ENCODE results near the gene SYT11.

Gene SYT11

GRCh38 chr1:155840386-155840785 lies 19.0 kb upstream of the SYT11 start:
- Histone ChIP-seq H3K4me1 (ENCODE audit: low read length) (no peaks in the 10 kb centered on the region), H4K20me1 (ENCODE audit: insufficient read depth, low read length) (0 out of 2 replicates have a peak, but pooled peaks cover 4% of the 10 kb centered on the region), H3K27me3 (replicated peaks; ENCODE audit: insufficient read depth, low read length) (no peaks in the 10 kb centered on the region), H3K9me2 (replicated peaks; ENCODE audit: insufficient read depth, low read length) (no peaks in the 10 kb centered on the region), H3K9me3 (replicated peaks; ENCODE audit: insufficient read depth, low read length) (no peaks in the 10 kb centered on the region), H3K79me2 (ENCODE audit: low read length) (peaks cover 58% of the 10 kb centered on the region), H3K36me3 (replicated peaks; ENCODE audit: insufficient read depth, low read length) (0 out of 2 replicates have a peak, but pooled peaks cover 5% of the 10 kb centered on the region), H3K27ac (ENCODE audit: low read length) (no peak overlapping the region), H3K4me3 (ENCODE audit: low read length) (no peak overlapping the region), H2AFZ (ENCODE audit: low read length) (no peak overlapping the region), H3F3A (ENCODE audit: insufficient read depth, low read length) (no peaks in the 10 kb centered on the region), H3K9ac (ENCODE audit: low read length) (no peak overlapping the region), H3K4me2 (ENCODE audit: low read depth, low read length) (no peak overlapping the region)
- no peak for TF ChIP-seq CTCF (IDR thresholded peaks at IDR 0.05; ENCODE audit: low read length)
- TF ChIP-seq EZH2phosphoT487 (IDR thresholded peaks at IDR 0.05; ENCODE audit: low read length), result no peak
- no peak for TF ChIP-seq EZH2 (optimal IDR thresholded peaks at IDR 0.05; ENCODE audit: low read depth, low read length)
- DNase-seq, result peak; percentile 1

GRCh38 chr1:155844860-155845421 lies 14.4 kb upstream of the SYT11 start:
- Histone ChIP-seq H3K79me2 (ENCODE audit: low read length) (peaks cover 83% of the 10 kb centered on the region), H3F3A (ENCODE audit: insufficient read depth, low read length) (no peaks in the 10 kb centered on the region), H3K4me1 (ENCODE audit: low read length) (no peaks in the 10 kb centered on the region), H3K4me2 (ENCODE audit: low read depth, low read length) (no peak overlapping the region), H3K36me3 (replicated peaks; ENCODE audit: insufficient read depth, low read length) (0 out of 2 replicates have a peak, but pooled peaks cover 5% of the 10 kb centered on the region), H3K27me3 (replicated peaks; ENCODE audit: insufficient read depth, low read length) (no peaks in the 10 kb centered on the region), H3K9me3 (replicated peaks; ENCODE audit: insufficient read depth, low read length) (no peaks in the 10 kb centered on the region), H3K4me3 (ENCODE audit: low read length) (no peak overlapping the region), H3K9ac (ENCODE audit: low read length) (no peak overlapping the region), H3K9me2 (replicated peaks; ENCODE audit: insufficient read depth, low read length) (no peaks in the 10 kb centered on the region), H4K20me1 (ENCODE audit: insufficient read depth, low read length) (0 out of 2 replicates have a peak, but pooled peaks cover 4% of the 10 kb centered on the region), H3K27ac (ENCODE audit: low read length) (no peak overlapping the region), H2AFZ (ENCODE audit: low read length) (no peak overlapping the region)
- TF ChIP-seq CTCF (IDR thresholded peaks at IDR 0.05; ENCODE audit: low read length) (no peak), EZH2phosphoT487 (IDR thresholded peaks at IDR 0.05; ENCODE audit: low read length) (no peak), EZH2 (optimal IDR thresholded peaks at IDR 0.05; ENCODE audit: low read depth, low read length) (no peak)
- no peak for DNase-seq

- no peak overlapping the region for H2AFZ ChIP-seq (ENCODE audit: low read length)
- no peak overlapping the region for H3K4me3 ChIP-seq (ENCODE audit: low read length)
- no peaks in the 10 kb centered on the region for H3K9me3 ChIP-seq (replicated peaks; ENCODE audit: insufficient read depth, low read length)
- H4K20me1 ChIP-seq (ENCODE audit: insufficient read depth, low read length), result 0 out of 2 replicates have a peak, but pooled peaks cover 4% of the 10 kb centered on the region
- H3K4me1 ChIP-seq (ENCODE audit: low read length), result no peaks in the 10 kb centered on the region
- DNase-seq, result no peak
- H3K27me3 ChIP-seq (replicated peaks; ENCODE audit: insufficient read depth, low read length), result no peaks in the 10 kb centered on the region
- no peaks in the 10 kb centered on the region for H3F3A ChIP-seq (ENCODE audit: insufficient read depth, low read length)
- peaks cover 87% of the 10 kb centered on the region for H3K79me2 ChIP-seq (ENCODE audit: low read length)
- TF ChIP-seq EZH2phosphoT487 (IDR thresholded peaks at IDR 0.05; ENCODE audit: low read length) (no peak), EZH2 (optimal IDR thresholded peaks at IDR 0.05; ENCODE audit: low read depth, low read length) (no peak), CTCF (IDR thresholded peaks at IDR 0.05; ENCODE audit: low read length) (no peak)
- H3K36me3 ChIP-seq (replicated peaks; ENCODE audit: insufficient read depth, low read length), result peaks cover 10% of the 10 kb centered on the region; the same call in 1 of the 2 replicates
- no peak overlapping the region for H3K9ac ChIP-seq (ENCODE audit: low read length)
- no peaks in the 10 kb centered on the region for H3K9me2 ChIP-seq (replicated peaks; ENCODE audit: insufficient read depth, low read length)
- H3K4me2 ChIP-seq (ENCODE audit: low read depth, low read length), result no peak overlapping the region
- no peak overlapping the region for H3K27ac ChIP-seq (ENCODE audit: low read length)
Measured at GRCh38 chr1:155847823-155848529, 11.4 kb upstream of the SYT11 start.
